IMR-90 (cell line): ENCODE measurements around the gene MYPOP. TPM values are rescaled to one million over a fixed set of nuclear protein-coding genes. Genes with fewer than 3 reads are reported as not detected.

Experiments used
- ATAC-seq: fragments of 200-7000 bp; cut with Tn5 transposase; 2 replicates; pipeline ENCODE4 v1.9.1; 2020; ENCODE audit warnings: low read depth, mild to moderate bottlenecking, moderate library complexity
- BruUV-seq: library from RNA; stranded (reverse); fragments of 400-500 nt; replicated peaks from 2 replicates; lab custom pipeline; 2021; lab: Mats Ljungman, UMichigan
- CTCF ChIA-PET: fragments of 300-600 bp; formaldehyde crosslinking; extraction: SDS; loops from one replicate; lab custom pipeline; 2021; ENCODE audit warnings: antibody characterized with exemption; lab: Yijun Ruan, JAX
- POLR2A ChIA-PET: fragments of 300-600 bp; sonication (Branson Sonifier 250); formaldehyde crosslinking; loops from one replicate; lab custom pipeline; 2022; ENCODE audit warnings: antibody characterized with exemption; ENCODE audit not compliant: unreplicated experiment; lab: Charles Lee
- DNase-seq: peaks from one replicate; pipeline ENCODE4 v3.0.0; 2013
- H2AFZ ChIP-seq: replicated peaks from 2 replicates; pipeline ENCODE3; 2013; ENCODE audit warnings: low read length, mild to moderate bottlenecking; ENCODE audit not compliant: poor library complexity
- H2AK5ac ChIP-seq: 2 replicates; pipeline ENCODE4 v1.6.1; 2013; ENCODE audit warnings: low read depth, low read length, inconsistent platforms
- H2AK9ac ChIP-seq: replicated peaks from 2 replicates; pipeline ENCODE3; 2013; ENCODE audit warnings: mild to moderate bottlenecking, low read depth, low read length, moderate library complexity; ENCODE audit not compliant: poor library complexity
- H2BK120ac ChIP-seq: 2 replicates; pipeline ENCODE4 v1.6.1; 2013; ENCODE audit warnings: low read depth, low read length, inconsistent platforms
- H2BK15ac ChIP-seq: 3 replicates; pipeline ENCODE4 v1.6.1; 2013; ENCODE audit warnings: low read depth, low read length, inconsistent platforms
- H2BK20ac ChIP-seq: 2 replicates; pipeline ENCODE4 v1.6.1; 2013; ENCODE audit warnings: low read depth, mild to moderate bottlenecking, inconsistent platforms, low read length, moderate library complexity
- H2BK5ac ChIP-seq: 2 replicates; pipeline ENCODE4 v1.6.1; 2013; ENCODE audit warnings: mild to moderate bottlenecking, low read depth, low read length, inconsistent platforms; ENCODE audit not compliant: poor library complexity, severe bottlenecking
- H3K14ac ChIP-seq: replicated peaks from 2 replicates; pipeline ENCODE4 v1.6.1; 2013; ENCODE audit warnings: low read depth, low read length, inconsistent platforms
- H3K18ac ChIP-seq: 2 replicates; pipeline ENCODE4 v1.6.1; 2013; ENCODE audit warnings: low read depth, low read length, control low read depth
- H3K23ac ChIP-seq: 2 replicates; pipeline ENCODE4 v1.6.1; 2013; ENCODE audit warnings: low read depth, low read length, inconsistent platforms
- H3K27ac ChIP-seq: 2 replicates; pipeline ENCODE4 v1.5.1; 2013; ENCODE audit warnings: mild to moderate bottlenecking, control low read depth, low read length; ENCODE audit not compliant: insufficient read depth
- H3K27me3 ChIP-seq: 2 replicates; pipeline ENCODE4 v1.6.1; 2013; ENCODE audit warnings: low read length; ENCODE audit not compliant: control insufficient read depth, insufficient read depth
- H3K36me3 ChIP-seq: 2 replicates; pipeline ENCODE4 v1.6.1; 2013; ENCODE audit warnings: low read length, mixed read lengths; ENCODE audit not compliant: control insufficient read depth, insufficient read depth
- H3K4ac ChIP-seq: 2 replicates; pipeline ENCODE4 v1.6.1; 2013; ENCODE audit warnings: low read depth, low read length, inconsistent platforms
- H3K4me1 ChIP-seq: 2 replicates; pipeline ENCODE4 v1.6.1; 2013; ENCODE audit warnings: low read length, mixed read lengths; ENCODE audit not compliant: control insufficient read depth, insufficient read depth
- H3K4me2 ChIP-seq: 2 replicates; pipeline ENCODE4 v1.6.1; 2013; ENCODE audit warnings: low read depth, mild to moderate bottlenecking, control low read depth, low read length, moderate library complexity
- H3K4me3 ChIP-seq: 2 replicates; pipeline ENCODE4 v1.5.1; 2013; ENCODE audit warnings: low read depth, mild to moderate bottlenecking, control low read depth, low read length, moderate library complexity; ENCODE audit not compliant: insufficient read depth
- H3K56ac ChIP-seq: 2 replicates; pipeline ENCODE4 v1.6.1; 2013; ENCODE audit warnings: low read length, inconsistent platforms; ENCODE audit not compliant: insufficient read depth; ENCODE audit errors: extremely low read depth
- H3K79me1 ChIP-seq, 2 experiments: 2 replicates each; pipeline ENCODE4 v1.6.1; 2013; ENCODE audit warnings: low read length in 2 of 2, inconsistent platforms in 1 of 2, low read depth in 1 of 2
- H3K9ac ChIP-seq: 2 replicates; pipeline ENCODE4 v1.6.1; 2013; ENCODE audit warnings: low read depth, low read length, control low read depth
- H3K9me1 ChIP-seq: 2 replicates; pipeline ENCODE4 v1.6.1; 2013; ENCODE audit warnings: low read length, inconsistent platforms; ENCODE audit not compliant: insufficient read depth
- H3K9me3 ChIP-seq: 2 replicates; pipeline ENCODE4 v1.6.1; 2013; ENCODE audit warnings: low read length; ENCODE audit not compliant: control insufficient read depth, insufficient read depth
- H4K20me1 ChIP-seq: 2 replicates; pipeline ENCODE4 v1.6.1; 2013; ENCODE audit warnings: low read length, inconsistent platforms; ENCODE audit not compliant: insufficient read depth
- H4K5ac ChIP-seq: 2 replicates; pipeline ENCODE4 v1.6.1; 2013; ENCODE audit warnings: mild to moderate bottlenecking, low read depth, low read length, control low read depth
- H4K8ac ChIP-seq, 2 experiments: 2 replicates each; pipeline ENCODE4 v1.6.1; 2013; ENCODE audit warnings: low read depth in 2 of 2, low read length in 2 of 2, control low read depth in 1 of 2, inconsistent platforms in 1 of 2
- H4K91ac ChIP-seq: 2 replicates; pipeline ENCODE4 v1.6.1; 2013; ENCODE audit warnings: low read depth, low read length, inconsistent platforms; ENCODE audit not compliant: insufficient read depth
- FOS ChIP-seq: fragments of 150-350 bp; IDR thresholded peaks from 2 replicates; pipeline ENCODE4 v1.6.1; 2016; ENCODE audit warnings: low read depth, low read length
- NFE2L2 ChIP-seq: fragments of 150-350 bp; IDR thresholded peaks from 2 replicates; pipeline ENCODE4 v1.6.1; 2016; ENCODE audit warnings: low read depth, mild to moderate bottlenecking, low read length
- RAD21 ChIP-seq: IDR thresholded peaks from 2 replicates; pipeline ENCODE4 v1.6.1; 2012; ENCODE audit warnings: low read length, improper control_type of control experiment
- WGBS, 2 experiments: methylation state at CpG; one replicate each; pipeline versions ENCODE4 v1.1.5 to v1.1.7; 2013; ENCODE audit warnings: missing lambda C conversion rate in 2 of 2; ENCODE audit not compliant: insufficient read length in 1 of 2; ENCODE audit errors: extremely low coverage in 2 of 2; 5-methylcytosine and 5-hydroxymethylcytosine counted together
- dilution Hi-C: fragments of 300-500 bp; cut with HindIII; formaldehyde crosslinking; loops from one replicate; pipeline ENCODE4 v1.14.3; 2018; ENCODE audit warnings: low sequenced_read_pairs; ENCODE audit not compliant: unreplicated experiment
- in situ Hi-C: fragments of 300-500 bp; cut with MboI; formaldehyde crosslinking; loops from 3 replicates; pipeline ENCODE4 v1.14.3; 2019; ENCODE audit warnings: low sequenced_read_pairs, inconsistent platforms, mixed read lengths
- intact Hi-C: fragments of 100-400 bp; cut with micrococcal nuclease; formaldehyde crosslinking; loops from 2 replicates; pipeline ENCODE4 v1.10.0; 2022
- polyA plus RNA-seq, 3 experiments: library from polyadenylated mRNA; depleted of rRNA; stranded (reverse); fragments of >200 nt; gene quantifications; 2 replicates each; pipeline ENCODE4 v1.2.3, GENCODE V29; 2012; ENCODE audit warnings: low replicate concordance in 1 of 3
- total RNA-seq: library from RNA; depleted of rRNA; stranded (reverse); fragments of >200 nt; gene quantifications from 2 replicates; pipeline ENCODE4 v1.2.3, GENCODE V29; 2012
- TF ChIP-seq, protein P1 (sequence below): conservative IDR thresholded peaks from 2 replicates; pipeline ENCODE4 v1.5.1; 2012; ENCODE audit warnings: mild to moderate bottlenecking, low read depth, low read length, improper control_type of control experiment

Gene MYPOP
- total and polyA plus RNA-seq, 2 of the 4 experiments (the other 2 are of a cell fraction) = 0.36 to 2.8 TPM

DNA sequence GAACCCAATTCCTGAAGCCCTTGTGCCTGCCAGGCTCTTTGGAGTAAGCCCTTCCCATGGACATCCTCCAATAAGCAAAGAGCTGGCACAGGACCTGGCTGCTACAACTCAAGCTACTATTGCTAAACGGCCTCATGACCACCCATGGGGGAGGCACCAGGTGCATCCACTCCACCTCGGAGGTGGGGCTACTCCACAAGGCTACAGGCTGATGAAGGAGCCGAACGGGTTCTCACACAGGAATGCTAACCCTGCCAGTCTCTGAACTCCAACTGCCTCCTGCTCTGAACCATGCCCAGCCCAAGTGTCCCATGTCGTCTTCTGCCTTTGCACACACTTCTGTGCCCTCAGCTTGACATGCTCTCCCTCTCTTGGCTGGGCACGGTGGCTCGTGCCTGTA lies 49.4 kb downstream of the MYPOP start:
- H3K9me3 ChIP-seq = no peaks in the 10 kb centered on the region
- H4K5ac ChIP-seq = no peak overlapping the region
- peaks cover 50% of the 10 kb centered on the region for H3K36me3 ChIP-seq
- ChIA-PET CTCF (no interaction called here), POLR2A (interaction anchor here (0.6 kb wide), 1 partner anchor 971 kb away, joined by 5 read pairs; no protein-coding TSS in a partner anchor)
- H3K9me1 ChIP-seq = peaks cover 16% of the 10 kb centered on the region
- ATAC-seq (no peak), DNase-seq (no peak)
- dilution Hi-C loops = no loop called here
- H4K20me1 ChIP-seq = peaks cover 36% of the 10 kb centered on the region
- H2BK5ac ChIP-seq = no peak overlapping the region
- no peak overlapping the region for H2AK5ac ChIP-seq
- in situ Hi-C loops = no loop called here
- H2AFZ ChIP-seq = no peak overlapping the region
- no peak overlapping the region for H3K4me3 ChIP-seq
- no peak overlapping the region for H3K14ac ChIP-seq
- no TSS peak for BruUV-seq
- no peak overlapping the region for H3K4me2 ChIP-seq
- peak overlapping the region; percentile 65 for H2AK9ac ChIP-seq
- no peak overlapping the region for H2BK15ac ChIP-seq
- H2BK120ac ChIP-seq = no peak overlapping the region
- no peak overlapping the region for H4K8ac ChIP-seq
- no peak overlapping the region for H4K91ac ChIP-seq
- intact Hi-C loops = no loop called here
- H2BK20ac ChIP-seq = no peak overlapping the region
- H3K4me1 ChIP-seq = no peaks in the 10 kb centered on the region
- TF ChIP-seq RAD21 (no peak), NFE2L2 (no peak), FOS (no peak)
- TF ChIP-seq, protein P1, sequence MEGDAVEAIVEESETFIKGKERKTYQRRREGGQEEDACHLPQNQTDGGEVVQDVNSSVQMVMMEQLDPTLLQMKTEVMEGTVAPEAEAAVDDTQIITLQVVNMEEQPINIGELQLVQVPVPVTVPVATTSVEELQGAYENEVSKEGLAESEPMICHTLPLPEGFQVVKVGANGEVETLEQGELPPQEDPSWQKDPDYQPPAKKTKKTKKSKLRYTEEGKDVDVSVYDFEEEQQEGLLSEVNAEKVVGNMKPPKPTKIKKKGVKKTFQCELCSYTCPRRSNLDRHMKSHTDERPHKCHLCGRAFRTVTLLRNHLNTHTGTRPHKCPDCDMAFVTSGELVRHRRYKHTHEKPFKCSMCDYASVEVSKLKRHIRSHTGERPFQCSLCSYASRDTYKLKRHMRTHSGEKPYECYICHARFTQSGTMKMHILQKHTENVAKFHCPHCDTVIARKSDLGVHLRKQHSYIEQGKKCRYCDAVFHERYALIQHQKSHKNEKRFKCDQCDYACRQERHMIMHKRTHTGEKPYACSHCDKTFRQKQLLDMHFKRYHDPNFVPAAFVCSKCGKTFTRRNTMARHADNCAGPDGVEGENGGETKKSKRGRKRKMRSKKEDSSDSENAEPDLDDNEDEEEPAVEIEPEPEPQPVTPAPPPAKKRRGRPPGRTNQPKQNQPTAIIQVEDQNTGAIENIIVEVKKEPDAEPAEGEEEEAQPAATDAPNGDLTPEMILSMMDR = no peak
- no peak overlapping the region for H3K4ac ChIP-seq
- no peak overlapping the region for H3K18ac ChIP-seq
- no peaks in the 10 kb centered on the region for H3K27me3 ChIP-seq
- H3K79me1 ChIP-seq = peaks cover 32 to 60% of the 10 kb centered on the region in 2 experiments
- H3K9ac ChIP-seq = no peak overlapping the region
- H3K56ac ChIP-seq = no peak overlapping the region
- no peak overlapping the region for H3K27ac ChIP-seq
- H3K23ac ChIP-seq = no peak overlapping the region
- 90% methylated on average over 7 of the region's 7 CpGs; no CpG with 5 or more reads in 1 of the 2 experiments for WGBS, 2 experiments
